ENCODE results near the gene NUP93. TPM values are rescaled to one million over a fixed set of nuclear protein-coding genes. Genes with fewer than 3 reads are reported as not detected.

NUP93 gene
- total RNA-seq, 1 donor from 2014 or later, result 57.2 TPM

GRCh38 chr16:56847173-56847910 is 117.4 kb downstream of the NUP93 start:
- intact Hi-C loops (cut with DNase I), result no loop called here
- DNase-seq, result no peak
- H3K4me3 ChIP-seq, result no peak overlapping the region
- peaks cover 35% of the 10 kb centered on the region for H3K4me1 ChIP-seq
- H3K27ac ChIP-seq, result peak overlapping the region; percentile 76
- no peaks in the 10 kb centered on the region for H3K9me3 ChIP-seq
- H3K27me3 ChIP-seq, result no peaks in the 10 kb centered on the region
- peaks cover 14% of the 10 kb centered on the region for H3K36me3 ChIP-seq
- no peak for TF ChIP-seq CTCF (IDR thresholded peaks at IDR 0.05)
- ATAC-seq, result no peak

GRCh38 chr16:56848029-56848936 is 118.4 kb downstream of the NUP93 start:
- peak; percentile 62 for DNase-seq
- no peak for TF ChIP-seq CTCF (IDR thresholded peaks at IDR 0.05)
- intact Hi-C loops (cut with DNase I), result no loop called here
- Histone ChIP-seq H3K27me3 (no peaks in the 10 kb centered on the region), H3K9me3 (no peaks in the 10 kb centered on the region), H3K4me1 (peaks cover 35% of the 10 kb centered on the region), H3K27ac (peak overlapping the region; percentile 76), H3K36me3 (peaks cover 5% of the 10 kb centered on the region), H3K4me3 (no peak overlapping the region)
- peak; percentile 61 for ATAC-seq

GRCh38 chr16:56848955-56849689 is 119.2 kb downstream of the NUP93 start:
- Histone ChIP-seq H3K27me3 (no peaks in the 10 kb centered on the region), H3K4me1 (peaks cover 35% of the 10 kb centered on the region), H3K36me3 (no peaks in the 10 kb centered on the region), H3K9me3 (no peaks in the 10 kb centered on the region), H3K27ac (peak overlapping the region; percentile 76), H3K4me3 (no peak overlapping the region)
- DNase-seq, result peak; percentile 49
- peak; percentile 34 for ATAC-seq
- TF ChIP-seq CTCF (IDR thresholded peaks at IDR 0.05), result no peak
- intact Hi-C loops (cut with DNase I), result no loop called here

GRCh38 chr16:56849690-56850680 is 120.1 kb downstream of the NUP93 start:
- no peak for TF ChIP-seq CTCF (IDR thresholded peaks at IDR 0.05)
- H3K4me1 ChIP-seq, result peaks cover 35% of the 10 kb centered on the region
- ATAC-seq, result peak; percentile 17
- intact Hi-C loops (cut with DNase I), result no loop called here
- H3K36me3 ChIP-seq, result no peaks in the 10 kb centered on the region
- peak overlapping the region; percentile 76 for H3K27ac ChIP-seq
- no peaks in the 10 kb centered on the region for H3K9me3 ChIP-seq
- H3K4me3 ChIP-seq, result no peak overlapping the region
- peak; percentile 25 for DNase-seq
- no peaks in the 10 kb centered on the region for H3K27me3 ChIP-seq

All from upper lobe of right lung (tissue), 1 donor.